ENCODE measurements around the gene LTC4S.

LTC4S gene

GRCh38 chr5:179812135-179812825, 18.5 kb downstream of the LTC4S start:
- no peak for DNase-seq (ENCODE audit: low read depth)

DNA sequence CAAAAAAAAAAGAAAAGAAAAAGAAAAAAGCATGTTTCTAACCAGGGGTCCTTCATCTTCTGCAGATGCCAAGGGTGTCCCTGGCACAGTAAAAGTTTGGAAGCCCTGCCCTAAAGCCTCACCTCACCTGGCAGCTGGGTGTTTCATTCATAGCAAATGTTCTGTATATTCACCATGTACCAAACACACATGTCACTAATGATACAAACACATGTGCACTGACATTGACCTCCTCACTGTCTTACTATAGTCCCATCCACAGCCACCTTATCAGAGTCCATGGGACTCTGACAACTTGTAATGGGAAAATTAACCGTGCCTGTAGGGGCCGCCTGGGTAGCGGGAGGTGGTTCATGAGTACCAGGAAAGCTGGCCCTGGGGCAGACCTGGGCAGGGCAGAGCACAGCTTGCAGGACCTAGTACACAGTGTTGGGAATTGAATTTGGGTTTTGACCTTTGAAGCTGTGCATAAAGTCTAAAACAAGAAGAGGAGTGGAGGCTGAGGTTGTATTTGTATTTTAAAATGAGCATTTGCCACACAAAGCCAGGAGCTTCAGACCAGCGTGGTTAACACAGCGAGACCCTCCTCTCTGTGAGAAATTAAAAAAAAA, 19.3 kb downstream of the LTC4S start:
- no peak for DNase-seq (ENCODE audit: low read depth)

GRCh38 chr5:179814090-179814489, 20.3 kb downstream of the LTC4S start:
- DNase-seq (ENCODE audit: low read depth), result no peak

DNA sequence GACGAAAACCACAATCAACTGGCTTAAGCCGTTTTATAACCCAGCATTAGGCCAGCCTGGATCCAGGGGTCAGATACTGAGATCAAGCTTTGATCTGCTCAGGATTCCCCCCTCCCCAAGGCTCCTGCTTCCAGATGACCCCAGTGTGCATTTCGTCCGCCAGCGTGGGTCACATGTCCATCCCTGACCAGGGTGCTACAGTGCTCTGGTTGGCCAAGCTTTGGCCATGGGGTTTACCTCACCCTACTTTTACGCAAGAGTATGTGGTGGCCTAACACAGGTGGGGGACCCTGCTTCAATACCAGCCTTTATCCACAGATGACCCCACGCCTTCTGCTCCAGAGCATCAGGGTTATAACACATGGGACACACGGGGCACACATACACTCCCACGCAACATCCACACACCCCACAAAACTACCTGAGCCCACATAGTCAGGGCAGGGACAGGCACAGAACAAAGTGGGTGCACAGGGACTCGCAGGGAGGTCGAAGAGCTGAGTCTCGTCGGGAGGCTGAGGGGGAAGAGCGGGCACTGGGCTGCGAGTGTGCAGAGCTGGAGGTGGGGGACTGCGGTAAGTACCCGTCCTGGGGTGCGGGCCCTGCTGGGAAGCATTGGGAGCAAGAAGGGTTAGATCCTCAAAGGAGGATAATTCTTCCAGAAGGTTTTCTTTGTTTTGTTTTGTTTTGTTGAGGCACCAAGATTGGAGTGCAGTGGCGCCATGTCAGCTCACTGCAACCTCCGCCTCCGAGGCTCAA, 21.9 kb downstream of the LTC4S start:
- no peak for DNase-seq (ENCODE audit: low read depth)

DNA sequence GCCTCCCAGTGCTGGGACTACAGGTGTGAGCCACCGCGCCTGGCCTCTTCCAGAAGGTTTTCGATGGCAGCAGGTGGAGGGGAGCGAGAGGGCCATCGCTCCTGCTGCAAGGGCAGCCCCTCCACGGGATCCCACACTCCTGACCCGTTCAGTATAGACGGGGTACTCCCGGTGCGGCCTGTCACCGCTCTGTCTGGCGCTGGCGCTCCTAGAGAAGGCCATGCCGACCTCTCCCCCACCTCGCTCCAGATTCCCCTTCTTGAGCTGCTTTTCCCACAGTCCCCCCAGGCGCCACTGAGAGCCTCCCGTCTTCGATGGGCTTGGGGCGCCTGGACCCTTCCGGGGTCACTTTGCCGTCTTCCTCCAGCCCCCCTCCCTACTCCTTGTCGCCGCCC, 22.6 kb downstream of the LTC4S start:
- DNase-seq (ENCODE audit: low read depth), result no peak

- no peak for DNase-seq (ENCODE audit: low read depth)
Measured at GRCh38 chr5:179816796-179817469, 23.1 kb downstream of the LTC4S start.

DNA sequence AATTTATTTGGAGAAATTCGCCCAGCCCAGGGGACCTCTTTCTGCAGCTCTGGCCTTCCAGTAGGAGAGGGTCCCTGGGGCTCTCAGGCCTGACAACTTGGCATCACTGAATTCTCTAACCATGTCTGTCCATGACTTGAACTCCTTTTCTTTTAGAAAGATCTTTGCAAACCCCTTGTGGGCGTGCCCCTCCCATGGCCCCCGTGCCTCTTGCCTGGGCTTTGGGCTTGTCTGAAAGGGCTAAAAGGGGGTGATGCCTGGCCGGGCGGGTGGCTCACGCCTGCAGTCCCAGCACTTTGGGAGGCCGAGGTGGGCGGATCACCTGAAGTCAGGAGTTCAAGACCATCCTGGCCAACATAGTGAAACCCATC, 23.7 kb downstream of the LTC4S start:
- no peak for DNase-seq (ENCODE audit: low read depth)

DNA sequence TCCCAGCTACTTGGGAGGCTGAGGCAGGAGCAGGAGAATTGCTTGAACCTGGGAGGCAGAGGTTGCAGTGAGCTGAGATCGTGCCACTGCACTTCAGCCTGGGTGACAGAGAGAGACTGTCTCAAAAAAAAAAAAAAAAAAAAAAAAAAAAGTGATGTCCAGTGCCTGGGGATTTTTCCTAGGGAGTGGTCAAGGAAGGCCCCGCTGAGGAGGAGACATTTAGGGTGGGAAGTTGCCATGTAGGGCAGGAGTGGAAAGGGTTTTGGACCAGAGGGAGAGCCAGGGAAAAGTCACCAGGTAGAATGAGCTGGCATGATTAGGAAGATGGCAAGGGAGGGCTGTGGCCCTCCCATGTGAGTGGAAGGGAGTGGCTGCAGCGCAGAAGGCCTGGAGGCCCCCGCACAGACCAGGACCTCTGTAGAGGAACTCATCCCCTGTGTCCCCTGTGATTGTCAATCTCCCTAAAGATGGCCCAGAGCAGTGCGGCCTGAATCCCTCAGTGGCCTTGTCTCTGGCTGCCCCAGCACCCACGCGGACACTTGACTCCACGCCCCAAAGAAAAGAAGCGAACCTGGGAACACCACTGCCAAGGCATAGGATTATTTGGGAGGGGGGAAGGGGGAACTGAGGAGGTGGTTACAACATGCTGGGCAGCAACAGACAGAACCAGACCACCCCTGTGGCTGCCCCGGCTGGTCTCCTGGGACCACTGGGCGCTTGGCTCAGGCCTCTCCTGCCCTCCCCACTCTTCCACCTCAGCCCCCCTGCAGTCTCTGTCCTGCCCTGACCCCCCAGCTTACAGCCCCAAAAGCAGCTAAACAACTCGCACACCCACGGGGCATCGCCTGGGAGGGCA, 24.3 kb downstream of the LTC4S start:
- DNase-seq (ENCODE audit: low read depth), result no peak

DNA sequence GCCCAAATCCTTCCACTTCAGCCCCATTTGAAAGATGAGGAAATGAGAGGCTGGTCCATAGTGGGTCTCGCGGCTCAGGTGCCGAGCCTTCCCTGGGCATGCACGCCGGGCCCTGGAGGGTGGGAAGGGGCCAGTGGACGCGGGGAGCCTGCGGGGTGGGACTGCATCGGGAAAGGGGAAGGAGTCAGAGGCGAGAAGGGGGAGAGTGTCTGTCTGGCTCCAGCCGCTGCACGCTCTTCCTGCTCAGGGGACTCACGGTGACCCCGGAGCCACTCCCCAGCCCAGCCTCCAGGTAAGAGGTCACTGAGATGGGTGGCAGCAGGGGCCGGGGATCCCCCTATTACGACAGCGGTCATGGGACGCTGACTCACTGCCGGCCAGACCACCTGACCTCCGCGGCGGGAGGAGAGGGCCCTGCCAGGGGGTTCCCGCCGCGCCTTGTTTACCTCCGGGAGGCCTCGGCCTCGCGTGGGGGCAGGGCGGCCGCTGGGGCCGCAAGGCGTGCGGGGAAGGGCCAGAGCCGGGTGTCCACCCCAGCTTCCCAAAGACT, 25.0 kb downstream of the LTC4S start:
- DNase-seq (ENCODE audit: low read depth), result peak; percentile 70

DNA sequence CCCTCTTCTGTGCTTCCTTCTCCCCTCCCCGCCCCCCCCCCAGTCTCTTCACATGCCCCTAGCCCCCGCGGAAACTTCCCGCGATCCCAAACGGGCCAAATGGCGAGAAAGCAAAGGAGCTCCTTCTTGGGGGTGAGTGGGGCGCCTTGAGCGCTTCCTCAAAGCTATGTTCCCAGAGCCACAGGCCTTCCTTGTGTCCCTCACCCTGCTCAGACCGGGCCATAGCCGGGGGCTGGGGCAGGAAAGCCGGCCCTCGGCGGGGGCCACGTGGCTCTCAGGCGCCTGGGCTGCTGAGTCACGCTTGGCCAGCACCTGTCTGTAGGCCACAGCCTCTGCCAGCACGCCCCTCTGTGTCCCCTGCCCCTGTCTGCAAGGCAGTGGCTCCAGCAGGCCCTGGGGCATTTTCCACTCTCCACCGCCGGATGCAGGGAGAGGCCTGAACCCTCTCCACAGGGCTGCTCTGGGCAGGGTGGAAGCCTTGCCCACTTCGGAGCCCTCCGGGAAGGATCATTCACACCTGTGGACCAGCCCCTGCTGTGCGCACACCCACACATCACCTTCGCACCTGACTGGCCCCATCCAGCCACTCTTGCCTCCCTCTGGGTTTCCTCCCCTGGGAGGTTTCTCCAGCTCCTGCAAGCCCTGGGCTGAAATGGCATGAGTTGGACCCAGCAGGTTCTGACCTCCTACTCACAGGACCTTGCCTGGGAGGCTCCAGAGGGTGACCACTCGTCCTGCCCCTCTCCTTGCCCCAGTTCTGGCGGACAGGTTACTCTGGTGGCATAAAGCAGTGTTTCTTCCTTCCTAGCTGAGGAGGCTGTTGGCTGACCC, 25.7 kb downstream of the LTC4S start:
- no peak for DNase-seq (ENCODE audit: low read depth)

GRCh38 chr5:179820127-179820482, 26.3 kb downstream of the LTC4S start:
- no peak for DNase-seq (ENCODE audit: low read depth)

DNA sequence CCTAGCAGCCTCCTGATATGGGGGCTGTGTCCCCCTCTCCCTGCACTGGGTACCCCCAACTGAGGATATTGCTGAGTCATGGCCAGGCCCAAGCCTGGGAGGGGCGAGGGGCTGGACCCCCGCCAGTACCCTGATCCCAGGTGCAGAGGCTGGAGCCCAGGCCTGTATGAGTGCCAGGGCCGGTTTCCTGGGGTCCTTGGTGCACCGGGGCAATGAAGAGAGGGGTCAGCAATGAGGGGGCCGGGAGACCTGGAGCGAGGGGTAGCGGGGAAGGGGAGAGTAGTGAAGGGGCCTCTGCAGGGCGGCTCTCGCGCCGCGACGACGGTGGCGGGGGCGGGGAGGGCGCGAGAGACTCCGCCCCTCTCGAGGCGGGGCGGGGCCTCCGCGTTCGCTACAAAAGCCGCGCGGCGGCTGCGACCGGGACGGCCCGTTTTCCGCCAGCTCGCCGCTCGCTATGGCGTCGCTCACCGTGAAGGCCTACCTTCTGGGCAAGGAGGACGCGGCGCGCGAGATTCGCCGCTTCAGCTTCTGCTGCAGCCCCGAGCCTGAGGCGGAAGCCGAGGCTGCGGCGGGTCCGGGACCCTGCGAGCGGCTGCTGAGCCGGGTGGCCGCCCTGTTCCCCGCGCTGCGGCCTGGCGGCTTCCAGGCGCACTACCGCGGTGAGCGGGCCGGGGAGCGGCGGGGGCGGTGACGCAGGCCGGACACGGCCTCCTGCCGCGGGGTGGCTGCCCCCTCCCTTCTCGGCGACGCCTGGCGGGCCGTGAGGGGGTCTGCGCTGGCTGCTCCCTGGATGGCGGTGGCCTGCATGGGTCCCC, 26.9 kb downstream of the LTC4S start, which contains the start of gene SQSTM1:
Gene SQSTM1 (plus strand): TSS at position 423 of the 815 bp plus-strand sequence. CDS start 32 bp downstream, at position 455.
- peak; percentile 79 for DNase-seq (ENCODE audit: low read depth)

- peak; percentile 76 for DNase-seq (ENCODE audit: low read depth)
Measured at GRCh38 chr5:179821298-179822058, 27.7 kb downstream of the LTC4S start.

DNA sequence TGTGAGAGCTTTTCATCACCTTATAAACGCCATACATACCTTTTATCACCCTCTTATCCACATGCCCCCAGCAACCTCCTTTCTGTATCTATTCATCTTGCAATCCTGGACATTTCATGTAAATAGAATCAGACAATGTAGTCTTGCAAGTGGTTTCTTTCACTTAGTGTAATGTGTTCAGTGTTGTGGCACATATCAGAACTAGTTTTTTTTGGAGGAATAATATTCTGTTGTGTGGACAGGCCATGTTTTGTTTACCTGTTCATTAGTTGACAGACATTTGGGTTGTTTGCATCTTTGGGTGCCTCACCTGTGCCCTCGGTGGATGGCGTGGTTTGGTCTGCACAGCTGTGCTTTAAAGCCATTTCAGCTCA, 28.3 kb downstream of the LTC4S start:
- DNase-seq (ENCODE audit: low read depth), result no peak

DNA sequence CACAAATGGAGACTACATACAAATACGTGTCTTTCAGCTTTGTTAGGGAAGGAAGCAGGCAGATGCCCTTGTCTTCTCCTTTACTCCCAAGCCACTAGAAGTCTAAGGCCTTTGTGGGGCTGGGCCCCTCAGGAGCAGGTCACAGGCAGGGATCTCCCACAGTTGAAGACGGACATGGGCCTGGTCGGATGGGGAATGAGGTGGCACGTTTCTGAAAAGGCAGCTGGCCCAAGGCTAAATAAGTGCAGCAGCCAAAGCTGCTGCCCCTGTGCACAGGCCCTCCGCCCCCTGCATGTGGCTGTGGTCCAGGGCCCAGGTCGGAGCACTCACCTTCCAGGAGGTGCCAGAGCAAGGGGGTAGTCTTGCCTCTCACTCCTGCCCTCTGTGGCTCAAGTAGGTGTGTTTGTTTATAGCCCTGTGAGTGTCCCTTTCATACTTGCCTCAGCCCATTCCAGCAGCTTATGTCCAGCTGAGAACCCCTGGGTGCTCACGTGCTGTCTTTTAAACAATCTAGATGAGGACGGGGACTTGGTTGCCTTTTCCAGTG, 28.7 kb downstream of the LTC4S start:
- DNase-seq (ENCODE audit: low read depth), result no peak

GRCh38 chr5:179823937-179824744, 30.4 kb downstream of the LTC4S start:
- no peak for DNase-seq (ENCODE audit: low read depth)

- no peak for DNase-seq (ENCODE audit: low read depth)
Measured at GRCh38 chr5:179824745-179825112, 30.9 kb downstream of the LTC4S start.

DNA sequence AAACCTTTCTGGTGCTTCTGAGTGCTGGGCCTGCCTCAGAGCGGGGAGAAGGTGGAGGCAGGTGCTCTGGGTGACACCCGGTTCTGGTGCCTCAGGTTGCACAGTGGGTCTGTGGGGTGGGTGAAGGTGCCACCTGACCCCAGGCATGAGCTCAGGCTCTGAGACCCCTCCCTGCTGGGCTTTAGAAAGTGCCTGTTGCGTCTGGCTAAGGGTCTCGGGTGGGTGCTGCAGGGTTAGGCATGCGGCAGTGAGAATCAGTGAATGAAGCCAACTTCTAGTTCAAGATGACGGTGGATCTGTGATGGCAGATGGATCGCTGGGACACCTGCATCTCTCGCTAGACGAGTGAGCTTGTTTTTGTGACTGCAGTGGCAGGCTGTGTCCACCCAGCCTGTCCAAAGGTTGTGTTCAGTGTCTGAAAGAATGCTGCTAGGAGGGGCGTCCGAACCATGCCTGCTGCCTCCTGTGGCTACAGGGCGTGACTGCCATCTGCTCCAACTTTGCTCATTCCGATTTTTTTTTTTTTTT, 31.9 kb downstream of the LTC4S start:
- DNase-seq (ENCODE audit: low read depth), result no peak

Data from activated T-cell treated with anti-CD3 and anti-CD28 coated beads for 1 hour (primary cell).